ENCODE results near the gene ATP8B3.

- no peak for TF ChIP-seq EZH2 (IDR thresholded peaks at IDR 0.05; ENCODE audit: borderline replicate concordance, low read depth, low read length, severe bottlenecking)
- TF ChIP-seq CTCF (IDR thresholded peaks at IDR 0.05; ENCODE audit: borderline replicate concordance, extremely low read depth, low read length, poor library complexity, severe bottlenecking), result no peak
Measured at GRCh38 chr19:1746401-1747284, 65.4 kb downstream of the ATP8B3 start.

Measured in DND-41 (cell line).